ENCODE results near the gene GLG1.

Gene GLG1

GRCh38 chr16:74465851-74466685 lies 140.8 kb downstream of the GLG1 start (continued):
- TF ChIP-seq CREB5 (CRISPR knock-in tag; IDR thresholded peaks at IDR 0.05; ENCODE audit: low read depth) = no peak
- no peak for TF ChIP-seq ISL1 (CRISPR knock-in tag; IDR thresholded peaks at IDR 0.05)
- no peak for TF ChIP-seq ARNTL (CRISPR knock-in tag; IDR thresholded peaks at IDR 0.05; ENCODE audit: borderline replicate concordance, low read depth)

GRCh38 chr16:74465281-74465680 lies 141.6 kb downstream of the GLG1 start:
- TF ChIP-seq ARNTL (CRISPR knock-in tag; IDR thresholded peaks at IDR 0.05; ENCODE audit: borderline replicate concordance, low read depth) (no peak), CREB5 (CRISPR knock-in tag; IDR thresholded peaks at IDR 0.05; ENCODE audit: low read depth) (no peak), GLIS3 (CRISPR knock-in tag; IDR thresholded peaks at IDR 0.05) (no peak), ZNF8 (CRISPR knock-in tag; IDR thresholded peaks at IDR 0.05) (no peak), PATZ1 (CRISPR knock-in tag; IDR thresholded peaks at IDR 0.05; ENCODE audit: borderline replicate concordance) (no peak), SNAI2 (CRISPR knock-in tag; IDR thresholded peaks at IDR 0.05) (no peak), ZC3H10 (CRISPR knock-in tag; IDR thresholded peaks at IDR 0.05) (no peak), ZNF70 (CRISPR knock-in tag; IDR thresholded peaks at IDR 0.05) (no peak), BACH2 (CRISPR knock-in tag; IDR thresholded peaks at IDR 0.05; ENCODE audit: borderline replicate concordance) (no peak), ESRRG (CRISPR knock-in tag; IDR thresholded peaks at IDR 0.05) (no peak), POU6F1 (CRISPR knock-in tag; IDR thresholded peaks at IDR 0.05; ENCODE audit: borderline replicate concordance, low read depth) (no peak), ZFP3 (CRISPR knock-in tag; IDR thresholded peaks at IDR 0.05) (no peak), TOX (CRISPR knock-in tag; IDR thresholded peaks at IDR 0.05; ENCODE audit: borderline replicate concordance) (no peak), TSHZ2 (CRISPR knock-in tag; IDR thresholded peaks at IDR 0.05) (no peak), ISL1 (CRISPR knock-in tag; IDR thresholded peaks at IDR 0.05) (no peak)
- no peak for ATAC-seq

GRCh38 chr16:74463888-74464287 lies 143.0 kb downstream of the GLG1 start:
- ATAC-seq = no peak
- TF ChIP-seq SNAI2 (CRISPR knock-in tag; IDR thresholded peaks at IDR 0.05) (no peak), ESRRG (CRISPR knock-in tag; IDR thresholded peaks at IDR 0.05) (no peak), CREB5 (CRISPR knock-in tag; IDR thresholded peaks at IDR 0.05; ENCODE audit: low read depth) (no peak), TOX (CRISPR knock-in tag; IDR thresholded peaks at IDR 0.05; ENCODE audit: borderline replicate concordance) (no peak), TCF4 (CRISPR knock-in tag; IDR thresholded peaks at IDR 0.05; ENCODE audit: borderline replicate concordance) (no peak), OSR1 (CRISPR knock-in tag; IDR thresholded peaks at IDR 0.05) (no peak), TSHZ2 (CRISPR knock-in tag; IDR thresholded peaks at IDR 0.05) (no peak), ISL1 (CRISPR knock-in tag; IDR thresholded peaks at IDR 0.05) (no peak), ZFP3 (CRISPR knock-in tag; IDR thresholded peaks at IDR 0.05) (no peak), ZNF70 (CRISPR knock-in tag; IDR thresholded peaks at IDR 0.05) (no peak), PPARA (CRISPR knock-in tag; IDR thresholded peaks at IDR 0.05; ENCODE audit: borderline replicate concordance) (no peak), BACH2 (CRISPR knock-in tag; IDR thresholded peaks at IDR 0.05; ENCODE audit: borderline replicate concordance) (no peak)

All from SK-N-SH treated with all-trans-retinoic acid at 6 μM for 48 hours (cell line).